ENCODE measurements around the gene ADNP. TPM values are rescaled to one million over a fixed set of nuclear protein-coding genes. Genes with fewer than 3 reads are reported as not detected.

The ADNP gene

Small RNAs within 50 kb of the gene (small RNA-seq; reads per million reads assigned to genes)
- not detected for gene TMSB4XP6 (ENCODE audit: insufficient read depth)

Data from mesendoderm (in vitro differentiated cells).